ENCODE data around the gene CEACAM5. TPM values are rescaled to one million over a fixed set of nuclear protein-coding genes. Genes with fewer than 3 reads are reported as not detected.

The CEACAM5 gene
- total and polyA plus RNA-seq, 4 donors: 0.02 TPM; not detected in 3

- no peak overlapping the region for H3K4me3 ChIP-seq (ENCODE audit: low read depth in 1 of 3, low read length in 3 of 3)
- no peak for TF ChIP-seq HNF4A (conservative IDR thresholded peaks at IDR 0.05)
- no peak for TF ChIP-seq RXRA (IDR thresholded peaks at IDR 0.05)
- TF ChIP-seq NR2F2 (IDR thresholded peaks at IDR 0.05): no peak
- TF ChIP-seq ATF3 (IDR thresholded peaks at IDR 0.05): no peak
- TF ChIP-seq REST (IDR thresholded peaks at IDR 0.05): no peak
- no peak for TF ChIP-seq EGR1 (IDR thresholded peaks at IDR 0.05; ENCODE audit: low read depth in 2 of 2)
- no peak for TF ChIP-seq FOXA1 (IDR thresholded peaks at IDR 0.05)
- no peak for TF ChIP-seq RAD21 (IDR thresholded peaks at IDR 0.05)
- no peak for TF ChIP-seq YY1 (IDR thresholded peaks at IDR 0.05)
- no peak for TF ChIP-seq CTCF (IDR thresholded peaks at IDR 0.05; ENCODE audit: low read depth, low read length, missing input control)
- TF ChIP-seq ZBTB33 (IDR thresholded peaks at IDR 0.05): no peak
- TF ChIP-seq JUND (IDR thresholded peaks at IDR 0.05): no peak
- no peak for TF ChIP-seq FOXA2 (IDR thresholded peaks at IDR 0.05)
- no peak for TF ChIP-seq MAX (IDR thresholded peaks at IDR 0.05)
- TF ChIP-seq HNF4G (IDR thresholded peaks at IDR 0.05): no peak
- TF ChIP-seq TAF1 (conservative IDR thresholded peaks at IDR 0.05): no peak
- TF ChIP-seq SP1 (IDR thresholded peaks at IDR 0.05): no peak
- no peak overlapping the region for H3K9ac ChIP-seq (ENCODE audit: low read depth in 1 of 2, low read length in 2 of 2)
- no peaks in the 10 kb centered on the region for H3K4me1 ChIP-seq (ENCODE audit: control insufficient read depth in 4 of 4, insufficient read depth in 4 of 4, low read length in 3 of 4)
- 46% methylated on average over 1 of the region's 1 CpG for WGBS
- no peaks in the 10 kb centered on the region for H3K36me3 ChIP-seq (ENCODE audit: control insufficient read depth in 4 of 4, insufficient read depth in 3 of 4, low read depth in 1 of 4, low read length in 3 of 4)
- H3K9me3 ChIP-seq (ENCODE audit: control insufficient read depth in 4 of 4, low read length in 3 of 4): peaks cover 7 to 13% (median 11%) of the 10 kb centered on the region in 4 donors
- DNase-seq (ENCODE audit: low spot score): no peak
- peaks cover 0 to 14% (median 4%) of the 10 kb centered on the region in 4 donors for H3K27me3 ChIP-seq (ENCODE audit: control insufficient read depth in 4 of 4, insufficient read depth in 4 of 4, low read length in 3 of 4)
- H3K27ac ChIP-seq (ENCODE audit: low read depth in 1 of 2, low read length in 2 of 2): no peak overlapping the region
Measured at GRCh38 chr19:41668315-41668714, 40.1 kb upstream of the CEACAM5 start.

GRCh38 chr19:41670755-41671154 lies 37.7 kb upstream of the CEACAM5 start:
- Histone ChIP-seq H3K9ac (ENCODE audit: low read depth in 1 of 2, low read length in 2 of 2) (no peak overlapping the region), H3K4me1 (ENCODE audit: control insufficient read depth in 4 of 4, insufficient read depth in 4 of 4, low read length in 3 of 4) (no peaks in the 10 kb centered on the region), H3K36me3 (ENCODE audit: control insufficient read depth in 4 of 4, insufficient read depth in 3 of 4, low read depth in 1 of 4, low read length in 3 of 4) (no peaks in the 10 kb centered on the region), H3K27ac (ENCODE audit: low read depth in 1 of 2, low read length in 2 of 2) (no peak overlapping the region), H3K9me3 (ENCODE audit: control insufficient read depth in 4 of 4, low read length in 3 of 4) (peaks cover 6 to 12% (median 10%) of the 10 kb centered on the region in 4 donors), H3K4me3 (ENCODE audit: low read depth in 1 of 3, low read length in 3 of 3) (no peak overlapping the region), H3K27me3 (ENCODE audit: control insufficient read depth in 4 of 4, insufficient read depth in 4 of 4, low read length in 3 of 4) (peaks cover 0 to 14% (median 4%) of the 10 kb centered on the region in 4 donors)
- no peak for DNase-seq (ENCODE audit: low spot score)
- no peak for TF ChIP-seq YY1 (IDR thresholded peaks at IDR 0.05)
- TF ChIP-seq EGR1 (IDR thresholded peaks at IDR 0.05; ENCODE audit: low read depth in 2 of 2): no peak
- TF ChIP-seq JUND (IDR thresholded peaks at IDR 0.05): no peak
- no peak for TF ChIP-seq ZBTB33 (IDR thresholded peaks at IDR 0.05)
- no peak for TF ChIP-seq FOXA1 (IDR thresholded peaks at IDR 0.05)
- TF ChIP-seq REST (IDR thresholded peaks at IDR 0.05): no peak
- no peak for TF ChIP-seq RXRA (IDR thresholded peaks at IDR 0.05)
- TF ChIP-seq GABPA (IDR thresholded peaks at IDR 0.05 in 1 of 2, conservative IDR thresholded peaks at IDR 0.05 in 1 of 2): no peak
